ENCODE data around the gene OR2V1.
"Not testable (repeated sequence)": the region's sequence is repeated elsewhere in the genome, so short reads cannot be mapped to it uniquely, and the experiment has no call there.

OR2V1 gene

GRCh38 chr5:181160152-181160754, 29.3 kb upstream of the OR2V1 start:
- no peak for DNase-seq

GRCh38 chr5:181159286-181160151, 28.6 kb upstream of the OR2V1 start:
- peak; percentile 43 for DNase-seq

GRCh38 chr5:181158869-181159268, 27.9 kb upstream of the OR2V1 start:
- no peak for DNase-seq

- DNase-seq: no peak
Observed at GRCh38 chr5:181156758-181157157, 25.8 kb upstream of the OR2V1 start.

- DNase-seq: no peak
Observed at GRCh38 chr5:181153814-181154213, 22.8 kb upstream of the OR2V1 start.

GRCh38 chr5:181152406-181152805, 21.4 kb upstream of the OR2V1 start:
- DNase-seq: no peak

DNA sequence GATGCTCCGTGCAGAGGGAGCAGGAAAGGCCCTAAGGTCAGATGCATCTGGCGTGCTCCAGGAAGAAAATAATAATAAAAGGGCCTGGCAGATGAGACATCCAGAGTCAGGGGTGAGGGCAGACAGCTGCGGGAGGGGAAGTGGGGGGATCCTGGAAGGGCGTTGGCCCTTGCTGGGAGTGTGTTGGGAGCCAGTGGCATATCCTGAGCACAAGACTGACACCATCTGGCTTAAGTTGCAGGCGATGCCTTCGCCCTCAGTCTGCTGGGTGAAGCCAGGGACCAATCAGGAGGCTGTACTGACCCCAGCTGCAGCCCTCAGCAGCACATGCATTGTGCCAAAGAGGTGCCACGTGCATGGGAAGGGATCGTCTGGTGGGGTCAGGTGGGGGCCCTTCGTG, 20.2 kb upstream of the OR2V1 start:
- no peak for DNase-seq

DNA sequence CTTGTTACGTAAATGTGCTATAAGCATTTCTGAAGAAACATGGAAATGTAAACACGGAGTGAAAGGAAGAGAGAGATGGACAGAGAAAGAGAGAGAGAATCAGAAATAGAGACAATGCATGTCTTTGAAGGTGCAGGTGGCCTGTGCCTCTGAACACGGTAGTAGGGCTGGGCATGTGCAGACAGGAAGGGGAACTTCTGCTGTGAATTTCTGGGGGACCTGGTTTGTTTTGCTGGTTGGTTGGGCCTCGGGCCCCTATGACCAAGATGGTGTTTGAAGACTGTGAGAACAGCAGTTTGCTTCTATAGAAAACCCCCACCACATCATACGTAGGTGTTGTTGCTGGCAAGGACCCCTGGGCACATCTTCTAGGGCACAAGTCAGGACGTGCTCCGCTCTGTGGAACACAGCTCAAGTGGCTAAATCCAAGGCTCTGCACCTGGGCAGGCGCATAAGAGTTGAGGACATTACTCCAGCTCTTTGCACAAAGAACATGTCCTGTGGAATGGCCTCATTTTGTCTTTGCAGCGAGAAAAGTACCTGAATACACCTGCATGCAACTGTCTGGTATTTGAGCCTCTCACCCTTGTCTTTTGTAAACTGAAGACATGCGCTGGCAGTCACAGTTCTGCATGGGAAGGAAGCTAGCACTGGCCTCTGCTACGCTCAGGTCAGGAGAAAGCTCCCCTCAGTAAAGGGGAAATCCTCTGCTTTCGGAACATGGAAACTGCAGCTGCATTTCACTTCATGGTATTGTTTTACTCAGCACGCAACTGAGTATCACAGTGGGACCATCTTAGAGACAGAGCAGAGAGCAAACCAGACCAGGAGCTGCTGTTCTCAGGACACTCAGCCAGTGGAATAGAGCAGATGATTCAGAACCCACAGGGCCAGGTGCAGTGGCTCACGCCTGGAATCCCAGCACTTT, 19.1 kb upstream of the OR2V1 start:
- DNase-seq: no peak

DNA sequence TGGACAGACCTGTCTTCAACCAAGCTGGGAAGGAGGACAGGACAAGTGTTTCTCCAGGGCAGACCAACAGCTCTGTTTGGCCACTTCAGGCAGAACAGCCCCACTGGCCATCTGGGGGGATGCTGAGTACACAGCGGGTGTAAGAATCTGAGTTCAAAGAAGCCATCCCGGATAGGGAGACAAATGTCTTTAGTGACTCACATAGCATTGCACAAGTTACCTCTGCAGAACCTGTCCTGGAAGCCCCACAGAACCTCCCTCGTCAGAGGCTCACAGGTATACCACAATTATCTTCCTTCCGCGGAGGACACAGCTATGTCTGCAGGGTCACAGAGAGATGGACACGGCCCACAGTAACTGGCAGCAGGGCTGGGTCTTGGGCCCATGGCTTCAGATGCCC, 18.4 kb upstream of the OR2V1 start:
- DNase-seq: no peak

- not testable (repeated sequence) for DNase-seq
Observed at GRCh38 chr5:181146927-181147636, 16.1 kb upstream of the OR2V1 start, which contains the start of gene OR2V2. Gene OR2V2 (plus strand): TSS chr5:181147586. CDS start chr5:181154943, 7,357 bp downstream.

DNA sequence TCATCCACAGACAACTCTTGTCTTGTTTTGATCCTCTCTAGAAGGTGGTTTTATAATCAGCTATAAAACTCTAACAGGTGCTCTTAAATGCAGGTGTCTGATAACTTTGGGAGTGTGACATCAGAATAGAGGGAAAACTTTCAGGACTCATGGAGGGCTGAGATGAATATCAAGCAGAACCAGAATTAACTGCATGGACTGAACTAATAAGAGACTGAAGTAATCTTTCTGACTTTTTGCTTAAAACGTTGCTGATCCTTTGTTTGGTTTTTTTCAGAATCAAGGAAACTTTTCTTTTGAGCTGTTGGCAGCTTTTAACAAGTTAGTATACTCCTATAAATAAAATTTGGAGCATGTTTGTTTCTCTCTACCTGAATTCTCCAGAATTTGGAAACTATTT, 14.2 kb upstream of the OR2V1 start:
- no peak for DNase-seq

DNA sequence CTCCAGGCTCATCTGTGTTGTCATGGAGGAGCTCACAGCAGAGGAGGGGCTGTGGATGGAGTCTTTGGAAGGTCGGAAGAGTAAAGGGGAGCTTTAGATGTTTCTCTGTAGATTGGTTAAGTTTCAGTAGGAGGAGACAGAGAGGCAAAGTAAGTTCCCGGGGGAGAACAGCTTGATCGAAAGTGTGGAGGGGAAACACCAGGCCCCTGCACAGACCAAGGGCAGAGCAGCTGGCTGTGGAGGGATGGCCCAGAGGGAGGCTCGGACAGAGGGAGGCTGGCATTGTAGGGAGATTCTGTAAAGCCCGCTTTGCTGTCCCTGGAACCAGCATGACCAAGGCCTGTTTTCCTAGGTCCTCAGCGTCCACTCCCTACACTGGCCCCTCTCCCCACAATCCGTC, 11.1 kb upstream of the OR2V1 start:
- DNase-seq: no peak

DNA sequence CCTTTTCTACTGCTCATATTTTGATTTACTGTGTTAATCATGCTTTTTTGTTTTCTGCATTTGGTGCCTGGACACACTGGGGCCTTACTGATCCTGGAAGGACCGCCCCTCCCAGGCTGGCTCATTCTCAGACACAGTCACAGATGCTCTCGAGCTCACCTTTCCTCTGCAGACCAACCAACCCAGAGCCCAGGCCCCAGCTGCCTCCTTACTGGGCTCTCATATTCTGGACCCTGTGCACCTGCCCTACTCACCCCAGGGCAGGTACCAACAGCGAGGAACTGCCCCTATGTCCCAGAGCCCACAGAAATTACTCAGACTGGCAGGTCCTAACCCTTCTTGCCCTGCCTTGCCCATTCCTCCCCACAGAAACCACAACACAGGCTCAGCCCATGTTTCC, 9.8 kb upstream of the OR2V1 start:
- DNase-seq: no peak

GRCh38 chr5:181138258-181138657, 7.3 kb upstream of the OR2V1 start:
- DNase-seq: no peak

DNA sequence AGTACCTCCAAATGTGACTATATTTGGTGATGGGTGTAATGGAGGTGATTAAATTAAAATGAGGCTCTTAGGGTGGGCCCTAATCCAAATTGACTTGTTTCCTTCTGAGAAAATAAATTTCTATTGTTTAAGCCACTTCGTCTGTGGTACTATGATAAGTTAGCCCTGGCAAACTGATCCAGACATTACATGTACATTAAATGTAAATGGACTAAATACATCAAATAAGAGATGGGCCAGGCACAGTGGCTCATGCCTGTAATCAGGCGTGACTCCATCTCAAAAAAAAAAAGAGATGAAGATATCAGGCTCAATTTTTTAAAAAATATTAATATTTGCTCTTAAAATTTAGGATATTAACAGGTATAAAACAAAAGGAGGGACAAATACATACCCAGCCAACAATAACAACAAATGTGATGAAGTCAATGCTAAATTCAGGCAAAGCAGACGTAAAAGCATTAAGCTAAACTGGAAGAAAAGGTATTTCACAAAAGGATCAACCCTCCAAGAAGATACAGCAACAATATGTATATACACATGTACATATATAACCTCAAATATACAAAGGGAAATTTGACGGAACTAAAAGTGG, 5.5 kb upstream of the OR2V1 start:
- DNase-seq: no peak

DNA sequence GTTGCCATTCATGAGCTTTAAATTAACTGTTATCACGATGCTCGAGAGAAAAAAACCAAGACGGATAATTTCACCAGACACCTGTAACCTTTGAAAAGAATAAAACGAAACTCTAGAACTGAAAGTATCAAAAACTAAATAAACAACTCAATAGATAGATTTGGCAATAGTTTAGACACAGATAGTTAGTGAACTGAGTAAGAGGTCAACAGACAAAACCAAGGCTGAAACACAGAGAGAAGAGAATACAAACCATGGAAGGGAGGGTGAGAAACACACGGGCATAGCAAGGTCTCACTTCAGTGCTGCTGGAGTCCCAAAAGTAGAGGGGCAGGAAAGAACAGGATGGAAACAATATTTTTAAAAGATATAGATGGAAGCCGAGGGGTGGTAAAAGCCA, 3.3 kb upstream of the OR2V1 start:
- no peak for DNase-seq

DNA sequence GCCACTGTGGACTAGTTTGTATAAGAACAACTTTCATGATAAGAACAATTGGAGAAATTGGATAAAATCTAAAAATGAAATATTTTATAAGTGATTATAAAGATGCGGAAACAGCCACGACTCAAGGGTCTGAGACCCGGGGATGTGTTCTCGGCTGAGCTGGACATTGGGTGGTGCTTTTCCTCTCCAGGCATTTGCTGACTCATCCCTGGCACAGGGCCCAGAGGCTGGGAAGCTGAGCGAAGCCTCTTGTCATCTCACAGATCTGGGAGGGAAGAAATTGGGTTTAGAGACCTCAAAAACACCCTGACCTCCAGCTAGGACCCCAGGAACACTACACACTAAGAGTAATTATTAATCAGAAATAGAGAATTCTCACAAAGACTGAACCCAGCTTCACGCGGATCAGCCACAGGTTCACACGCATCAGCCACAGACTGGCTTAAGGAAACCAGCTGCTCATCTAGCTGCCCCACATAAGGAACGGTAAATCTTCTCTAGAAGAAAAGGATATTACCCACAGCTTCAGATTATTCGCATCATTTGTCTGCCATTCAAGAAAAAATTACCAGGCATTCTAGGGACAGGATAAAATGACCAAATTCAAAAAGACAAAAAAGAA, 2.8 kb upstream of the OR2V1 start:
- no peak for DNase-seq

DNA sequence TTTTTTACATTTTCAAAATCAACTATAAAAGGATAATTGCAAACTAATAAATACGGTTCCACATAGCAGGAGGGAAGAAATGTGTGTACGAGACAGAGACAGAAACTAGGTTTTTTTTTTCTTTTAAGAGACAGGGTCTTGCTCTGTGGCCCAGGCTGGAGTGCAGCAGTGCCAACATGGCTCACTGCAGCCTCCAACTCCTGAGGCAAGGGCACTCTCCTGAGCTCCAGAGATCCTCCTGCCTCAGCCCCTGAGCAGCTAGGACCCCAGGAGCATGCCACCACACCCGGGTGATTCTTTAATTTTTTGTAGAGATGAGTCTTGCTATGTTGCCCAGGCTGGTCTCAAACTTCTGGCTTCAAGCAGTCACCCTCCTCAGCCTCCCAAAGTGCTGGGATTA, 2.1 kb upstream of the OR2V1 start:
- DNase-seq: no peak

DNA sequence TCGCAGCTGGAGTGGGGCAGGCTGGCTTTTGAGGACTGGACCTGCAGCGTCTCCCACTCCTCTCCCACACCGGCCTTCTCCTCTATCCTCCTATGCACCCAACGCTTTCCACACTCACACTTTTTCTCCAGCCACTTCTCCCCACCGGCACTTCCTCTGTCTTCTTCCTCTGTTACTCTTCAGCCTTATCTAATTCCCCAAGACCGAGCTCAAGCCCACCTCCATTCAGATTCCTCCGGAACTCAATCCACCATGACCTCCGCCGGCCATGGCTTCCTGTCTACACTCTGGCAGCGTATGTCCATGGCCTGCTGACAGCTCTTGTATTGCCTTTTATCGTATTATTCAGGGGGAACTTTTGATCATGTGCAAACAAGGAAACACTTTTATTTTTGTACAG, 545 bp upstream of the OR2V1 start:
- no peak for DNase-seq

DNA sequence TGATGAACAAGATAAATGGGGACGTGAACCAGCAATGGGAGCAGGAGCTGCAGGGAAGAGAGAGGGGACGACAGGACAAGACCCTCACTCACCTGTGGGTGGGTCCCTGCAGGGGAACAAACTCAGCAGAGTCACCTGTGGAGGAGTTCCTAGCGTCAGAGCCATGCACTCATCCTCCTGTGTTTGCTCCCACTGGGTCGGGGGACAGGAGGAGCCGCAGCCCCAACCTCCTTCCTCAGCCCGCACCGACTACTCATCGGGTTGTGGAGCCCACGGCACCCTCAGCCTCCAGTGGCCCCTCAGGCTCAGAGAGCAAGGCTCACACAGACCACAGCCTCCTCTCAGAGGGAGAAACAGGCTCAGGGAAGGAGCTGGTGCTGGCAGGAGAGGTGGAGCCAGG, 888 bp downstream of the OR2V1 start:
- not testable (repeated sequence) for DNase-seq

- DNase-seq: no peak
Observed at GRCh38 chr5:181129601-181130000, 1.4 kb downstream of the OR2V1 start.
